ENCODE data around the gene WDR3. TPM values are rescaled to one million over a fixed set of nuclear protein-coding genes. Genes with fewer than 3 reads are reported as not detected.
A peak's percentile ranks its signal among the peaks of the same experiment; 100 is the strongest.

WDR3 gene
- total RNA-seq, 1 donor from 2014 or later, result 45.3 TPM

- Mint-ChIP-seq H3K4me3 (no peak overlapping the region), H3K27me3 (ENCODE audit: low read depth) (no peaks in the 10 kb centered on the region), H3K4me1 (no peaks in the 10 kb centered on the region), H3K9me3 (no peaks in the 10 kb centered on the region), H3K27ac (ENCODE audit: unreplicated experiment) (no peak overlapping the region), H3K36me3 (ENCODE audit: low read depth) (peaks cover 5% of the 10 kb centered on the region)
- DNase-seq (ENCODE audit: low read depth, low spot score), result no peak
- TF ChIP-seq, protein P1, sequence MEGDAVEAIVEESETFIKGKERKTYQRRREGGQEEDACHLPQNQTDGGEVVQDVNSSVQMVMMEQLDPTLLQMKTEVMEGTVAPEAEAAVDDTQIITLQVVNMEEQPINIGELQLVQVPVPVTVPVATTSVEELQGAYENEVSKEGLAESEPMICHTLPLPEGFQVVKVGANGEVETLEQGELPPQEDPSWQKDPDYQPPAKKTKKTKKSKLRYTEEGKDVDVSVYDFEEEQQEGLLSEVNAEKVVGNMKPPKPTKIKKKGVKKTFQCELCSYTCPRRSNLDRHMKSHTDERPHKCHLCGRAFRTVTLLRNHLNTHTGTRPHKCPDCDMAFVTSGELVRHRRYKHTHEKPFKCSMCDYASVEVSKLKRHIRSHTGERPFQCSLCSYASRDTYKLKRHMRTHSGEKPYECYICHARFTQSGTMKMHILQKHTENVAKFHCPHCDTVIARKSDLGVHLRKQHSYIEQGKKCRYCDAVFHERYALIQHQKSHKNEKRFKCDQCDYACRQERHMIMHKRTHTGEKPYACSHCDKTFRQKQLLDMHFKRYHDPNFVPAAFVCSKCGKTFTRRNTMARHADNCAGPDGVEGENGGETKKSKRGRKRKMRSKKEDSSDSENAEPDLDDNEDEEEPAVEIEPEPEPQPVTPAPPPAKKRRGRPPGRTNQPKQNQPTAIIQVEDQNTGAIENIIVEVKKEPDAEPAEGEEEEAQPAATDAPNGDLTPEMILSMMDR (conservative IDR thresholded peaks at IDR 0.05), result no peak
Measured at GRCh38 chr1:117894078-117894477, 35.5 kb upstream of the WDR3 start.

GRCh38 chr1:117895482-117896114, 33.9 kb upstream of the WDR3 start:
- TF ChIP-seq, protein P1 (conservative IDR thresholded peaks at IDR 0.05), result peak; percentile 88
- no peaks in the 10 kb centered on the region for H3K27me3 Mint-ChIP-seq (ENCODE audit: low read depth)
- H3K27ac Mint-ChIP-seq (ENCODE audit: unreplicated experiment), result no peak overlapping the region
- peaks cover 5% of the 10 kb centered on the region for H3K36me3 Mint-ChIP-seq (ENCODE audit: low read depth)
- H3K4me3 Mint-ChIP-seq, result no peak overlapping the region
- no peaks in the 10 kb centered on the region for H3K4me1 Mint-ChIP-seq
- DNase-seq (ENCODE audit: low read depth, low spot score), result peak; percentile 74
- no peaks in the 10 kb centered on the region for H3K9me3 Mint-ChIP-seq

DNA sequence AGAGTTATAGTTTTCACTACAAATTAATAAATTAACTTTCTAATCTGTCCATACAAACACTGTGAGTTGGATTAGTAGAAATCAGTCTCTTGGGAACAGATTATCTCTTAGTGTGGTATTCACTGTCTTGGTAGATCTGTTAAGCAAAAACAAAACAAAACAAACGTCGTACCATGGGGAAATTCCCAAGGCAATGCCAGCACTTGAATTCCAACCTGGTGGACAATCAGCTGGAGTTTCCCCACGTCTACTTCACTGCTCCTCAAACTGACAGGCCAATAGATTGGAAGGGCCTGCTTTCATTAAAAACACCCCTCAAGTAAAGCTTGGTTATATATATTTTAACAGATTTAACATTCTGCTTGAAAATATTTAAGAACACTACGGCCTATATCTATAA, 32.0 kb upstream of the WDR3 start:
- TF ChIP-seq, protein P1 (conservative IDR thresholded peaks at IDR 0.05), result no peak
- Mint-ChIP-seq H3K27me3 (ENCODE audit: low read depth) (no peaks in the 10 kb centered on the region), H3K36me3 (ENCODE audit: low read depth) (peaks cover 11% of the 10 kb centered on the region), H3K4me3 (no peak overlapping the region), H3K27ac (ENCODE audit: unreplicated experiment) (no peak overlapping the region), H3K4me1 (no peaks in the 10 kb centered on the region), H3K9me3 (peaks cover 3% of the 10 kb centered on the region)
- DNase-seq (ENCODE audit: low read depth, low spot score), result no peak

- no peaks in the 10 kb centered on the region for H3K4me1 Mint-ChIP-seq
- no peaks in the 10 kb centered on the region for H3K27me3 Mint-ChIP-seq (ENCODE audit: low read depth)
- peaks cover 3% of the 10 kb centered on the region for H3K9me3 Mint-ChIP-seq
- H3K36me3 Mint-ChIP-seq (ENCODE audit: low read depth), result peaks cover 17% of the 10 kb centered on the region
- DNase-seq (ENCODE audit: low read depth, low spot score), result no peak
- H3K4me3 Mint-ChIP-seq, result no peak overlapping the region
- no peak overlapping the region for H3K27ac Mint-ChIP-seq (ENCODE audit: unreplicated experiment)
- TF ChIP-seq, protein P1 (conservative IDR thresholded peaks at IDR 0.05), result no peak
Measured at GRCh38 chr1:117899801-117900200, 29.7 kb upstream of the WDR3 start.

GRCh38 chr1:117902944-117903343, 26.6 kb upstream of the WDR3 start:
- no peaks in the 10 kb centered on the region for H3K4me1 Mint-ChIP-seq
- DNase-seq (ENCODE audit: low read depth, low spot score), result no peak
- H3K9me3 Mint-ChIP-seq, result peaks cover 3% of the 10 kb centered on the region
- no peak overlapping the region for H3K4me3 Mint-ChIP-seq
- H3K27me3 Mint-ChIP-seq (ENCODE audit: low read depth), result no peaks in the 10 kb centered on the region
- H3K36me3 Mint-ChIP-seq (ENCODE audit: low read depth), result peaks cover 30% of the 10 kb centered on the region
- H3K27ac Mint-ChIP-seq (ENCODE audit: unreplicated experiment), result no peak overlapping the region
- TF ChIP-seq, protein P1 (conservative IDR thresholded peaks at IDR 0.05), result no peak

Measured in neural crest cell (in vitro differentiated cells).